HEK293T (cell line): ENCODE results near the gene SLC15A3.

Source experiments
- BHLHE40 ChIP-seq: fragments of 450-650 bp; IDR thresholded peaks from 2 replicates; pipeline ENCODE4 v1.6.1; 2016; ENCODE audit warnings: mild to moderate bottlenecking, moderate library complexity, borderline replicate concordance
- CTBP1 ChIP-seq: fragments of 450-650 bp; IDR thresholded peaks from 2 replicates; pipeline ENCODE4 v1.6.1; 2016; ENCODE audit warnings: borderline replicate concordance
- FOXA1 ChIP-seq: fragments of 450-650 bp; IDR thresholded peaks from 2 replicates; pipeline ENCODE4 v1.6.1; 2016; ENCODE audit warnings: mild to moderate bottlenecking
- HDGF ChIP-seq: fragments of 450-650 bp; IDR thresholded peaks from 2 replicates; pipeline ENCODE4 v1.6.1; 2017; ENCODE audit warnings: antibody characterized with exemption, borderline replicate concordance
- SP1 ChIP-seq: fragments of 450-650 bp; IDR thresholded peaks from 2 replicates; pipeline ENCODE4 v1.6.1; 2017
- SUZ12 ChIP-seq: fragments of 450-650 bp; IDR thresholded peaks from 2 replicates; pipeline ENCODE4 v1.6.1; 2016; ENCODE audit warnings: mild to moderate bottlenecking
- TF ChIP-seq, protein P1 (sequence below): fragments of 450-650 bp; IDR thresholded peaks from 2 replicates; pipeline ENCODE4 v1.6.1; 2016

DNA sequence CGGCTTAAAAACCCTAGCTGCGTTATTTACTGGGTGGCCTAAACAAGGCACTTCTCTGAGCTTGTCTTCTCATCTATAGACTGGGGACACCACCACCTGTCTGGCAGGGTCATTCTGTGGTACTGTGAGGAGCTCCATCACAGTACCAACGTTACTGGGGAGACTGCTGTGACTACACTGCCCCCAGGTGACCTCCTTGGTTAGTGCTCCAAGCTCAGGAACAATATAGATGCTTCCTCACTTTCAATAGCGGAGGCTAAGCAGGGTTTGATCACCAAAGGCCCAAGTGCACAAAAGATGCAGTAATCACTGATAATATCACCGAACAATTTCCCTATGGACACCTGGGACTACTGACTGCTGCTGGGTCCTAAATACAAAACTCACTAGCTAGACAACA lies 64.4 kb downstream of the SLC15A3 start:
- TF ChIP-seq, protein P1, sequence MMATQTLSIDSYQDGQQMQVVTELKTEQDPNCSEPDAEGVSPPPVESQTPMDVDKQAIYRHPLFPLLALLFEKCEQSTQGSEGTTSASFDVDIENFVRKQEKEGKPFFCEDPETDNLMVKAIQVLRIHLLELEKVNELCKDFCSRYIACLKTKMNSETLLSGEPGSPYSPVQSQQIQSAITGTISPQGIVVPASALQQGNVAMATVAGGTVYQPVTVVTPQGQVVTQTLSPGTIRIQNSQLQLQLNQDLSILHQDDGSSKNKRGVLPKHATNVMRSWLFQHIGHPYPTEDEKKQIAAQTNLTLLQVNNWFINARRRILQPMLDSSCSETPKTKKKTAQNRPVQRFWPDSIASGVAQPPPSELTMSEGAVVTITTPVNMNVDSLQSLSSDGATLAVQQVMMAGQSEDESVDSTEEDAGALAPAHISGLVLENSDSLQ, result no peak
- TF ChIP-seq SUZ12 (no peak), HDGF (no peak), FOXA1 (no peak), SP1 (no peak), BHLHE40 (no peak), CTBP1 (no peak)
